GM12878 (cell line): Measurements from ENCODE around the gene PIP5KL1. TPM values are rescaled to one million over a fixed set of nuclear protein-coding genes. Genes with fewer than 3 reads are reported as not detected.

Experiments
- ATAC-seq: fragments of 200-7000 bp; cut with Tn5 transposase; 3 replicates; pipeline ENCODE4 v1.9.1; 2020; ENCODE audit warnings: mild to moderate bottlenecking, moderate library complexity
- Bru-seq: library from RNA; stranded (reverse); fragments of 400-500 nt; gene quantifications from one replicate; lab custom pipeline; 2021; lab: Mats Ljungman, UMichigan
- BruChase-seq, 2 experiments: library from RNA; stranded (reverse); fragments of 400-500 nt; gene quantifications; one replicate each; lab custom pipeline; 2021; lab: Mats Ljungman, UMichigan
- BruUV-seq: library from RNA; stranded (reverse); fragments of 400-500 nt; replicated peaks from 2 replicates; lab custom pipeline; 2021; lab: Mats Ljungman, UMichigan
- CTCF ChIA-PET: fragments of 300-600 bp; sonication (Branson Sonifier 250); formaldehyde crosslinking; extraction: SDS; loops from one replicate; lab custom pipeline; 2021; ENCODE audit warnings: inconsistent platforms; lab: Yijun Ruan, JAX
- POLR2A ChIA-PET: fragments of 350-600 bp; formaldehyde crosslinking; extraction: SDS; loops from one replicate; lab custom pipeline; 2021; ENCODE audit warnings: inconsistent platforms; lab: Charles Lee
- RAD21 ChIA-PET: fragments of 300-600 bp; sonication (Branson Sonifier 250); formaldehyde crosslinking; loops from one replicate; lab custom pipeline; 2023; ENCODE audit warnings: antibody characterized with exemption; ENCODE audit not compliant: unreplicated experiment; lab: Charles Lee
- SMC1A ChIA-PET: fragments of 300-600 bp; sonication (Branson Sonifier 250); formaldehyde crosslinking; loops from one replicate; lab custom pipeline; 2023; ENCODE audit not compliant: unreplicated experiment, uncharacterized antibody; lab: Charles Lee
- DNase-seq: peaks from one replicate; pipeline ENCODE4 v3.0.0-alpha.2; 2011; ENCODE audit warnings: low read depth, low spot score
- FAIRE-seq: peaks from 3 replicates; lab custom pipeline; 2011; peaks lifted over from hg19 to GRCh38; lab: Jason Lieb, UNC
- H2AFZ ChIP-seq: 2 replicates; pipeline ENCODE4 v1.6.0; 2011; ENCODE audit warnings: low read depth, low read length, control low read depth; ENCODE audit not compliant: control insufficient read depth
- H3K27ac ChIP-seq: 2 replicates; pipeline ENCODE4 v1.5.1; 2011; ENCODE audit warnings: control low read depth; ENCODE audit not compliant: control insufficient read depth, insufficient read depth
- H3K27me3 ChIP-seq, 2 experiments: replicated peaks in 1 of 2; 2 replicates each; pipeline versions ENCODE4 v1.6.0 to v1.6.1; 2011; ENCODE audit warnings: low read length in 1 of 2; ENCODE audit not compliant: control insufficient read depth in 2 of 2, insufficient read depth in 2 of 2
- H3K36me3 ChIP-seq, 2 experiments: 2 replicates each; pipeline ENCODE4 v1.5.1; 2011; ENCODE audit warnings: low read length in 1 of 2; ENCODE audit not compliant: control insufficient read depth in 2 of 2, insufficient read depth in 2 of 2
- H3K4me1 ChIP-seq: 2 replicates; pipeline ENCODE4 v1.6.1; 2011; ENCODE audit warnings: mild to moderate bottlenecking, low read length, moderate library complexity, mixed read lengths; ENCODE audit not compliant: control insufficient read depth, insufficient read depth
- H3K4me2 ChIP-seq: 2 replicates; pipeline ENCODE4 v1.6.0; 2011; ENCODE audit warnings: control low read depth; ENCODE audit not compliant: control insufficient read depth, insufficient read depth
- H3K4me3 ChIP-seq: fragments of 200-600 bp; sonication (generic); 2 replicates; pipeline ENCODE4 v1.5.1; 2016
- H3K79me2 ChIP-seq: 2 replicates; pipeline ENCODE4 v1.6.0; 2011; ENCODE audit warnings: low read length; ENCODE audit not compliant: control insufficient read depth, insufficient read depth
- H3K9ac ChIP-seq: 2 replicates; pipeline ENCODE4 v1.8.0; 2011; ENCODE audit warnings: low read length, control low read depth, mixed read lengths; ENCODE audit not compliant: control insufficient read depth, insufficient read depth
- H3K9me3 ChIP-seq: replicated peaks from 3 replicates; pipeline ENCODE4 v1.5.1; 2011; ENCODE audit warnings: mild to moderate bottlenecking, low read length; ENCODE audit not compliant: control insufficient read depth, insufficient read depth
- H4K20me1 ChIP-seq: 2 replicates; pipeline ENCODE4 v1.6.0; 2011; ENCODE audit not compliant: control insufficient read depth, insufficient read depth
- ASH2L ChIP-seq: fragments of 300-600, 200-600 bp; sonication (generic); IDR thresholded peaks from 2 replicates; pipeline ENCODE4 v1.6.1; 2017; ENCODE audit warnings: low read depth, mild to moderate bottlenecking, borderline replicate concordance
- CEBPB ChIP-seq, 2 experiments: fragments of 150-350 bp in 1 of 2; IDR thresholded peaks; 2 replicates each; pipeline ENCODE4 v1.6.1; 2012 to 2014; ENCODE audit warnings: low read depth in 2 of 2, low read length in 2 of 2, borderline replicate concordance in 1 of 2, inconsistent platforms in 1 of 2
- CHD2 ChIP-seq: IDR thresholded peaks from 2 replicates; pipeline ENCODE4 v1.6.1; 2011; ENCODE audit warnings: low read depth, low read length, improper control_type of control experiment, borderline replicate concordance
- CREB1 ChIP-seq: IDR thresholded peaks from 2 replicates; pipeline ENCODE4 v1.6.1; 2012; ENCODE audit warnings: low read depth, mild to moderate bottlenecking, inconsistent platforms
- EGR1 ChIP-seq, 2 experiments: IDR thresholded peaks; 1 replicate in 1 of 2; 2 replicates in 1 of 2; pipeline ENCODE4 v1.6.1; 2011 to 2012; ENCODE audit warnings: low read depth in 2 of 2, low read length in 2 of 2, borderline replicate concordance in 1 of 2, mild to moderate bottlenecking in 1 of 2, moderate library complexity in 1 of 2
- JUNB ChIP-seq: IDR thresholded peaks from 2 replicates; pipeline ENCODE4 v1.6.1; 2016; ENCODE audit warnings: antibody characterized with exemption, mild to moderate bottlenecking
- POLR2AphosphoS2 ChIP-seq: IDR thresholded peaks from 2 replicates; pipeline ENCODE4 v1.6.1; 2011; ENCODE audit warnings: low read depth, mild to moderate bottlenecking, low read length, improper control_type of control experiment, moderate library complexity
- SIX5 ChIP-seq: IDR thresholded peaks from 2 replicates; pipeline ENCODE4 v1.6.1; 2011; ENCODE audit warnings: mild to moderate bottlenecking, low read depth, low read length, moderate library complexity; ENCODE audit not compliant: severe bottlenecking
- TAF1 ChIP-seq: IDR thresholded peaks from 2 replicates; pipeline ENCODE4 v1.6.1; 2011; ENCODE audit warnings: mild to moderate bottlenecking, low read depth, low read length, borderline replicate concordance
- ZNF24 ChIP-seq: fragments of 450-650 bp; IDR thresholded peaks from 2 replicates; pipeline ENCODE4 v1.6.1; 2017; ENCODE audit warnings: antibody characterized with exemption, mild to moderate bottlenecking
- ZSCAN29 ChIP-seq: fragments of 450-650 bp; IDR thresholded peaks from 2 replicates; pipeline ENCODE4 v1.6.1; 2017; ENCODE audit warnings: mild to moderate bottlenecking, moderate library complexity
- whole genome bisulfite sequencing: methylation state at CpG from one replicate; pipeline ENCODE4 v1.1.6; 2016; ENCODE audit warnings: low lambda C conversion rate; ENCODE audit not compliant: insufficient replicate concordance, insufficient coverage; ENCODE audit errors: missing lambda C conversion rate; 5-methylcytosine and 5-hydroxymethylcytosine counted together
- in situ Hi-C: fragments of 300-500 bp; cut with MboI; formaldehyde crosslinking; loops from 9 replicates; pipeline ENCODE4 v1.14.3; 2018; ENCODE audit warnings: mixed read lengths
- intact Hi-C: fragments of 100-400 bp; cut with micrococcal nuclease; formaldehyde crosslinking; loops from one replicate; pipeline ENCODE4 v1.14.2; 2022; ENCODE audit not compliant: unreplicated experiment
- long read RNA-seq, 2 experiments: library from polyadenylated mRNA; unstranded; transcript quantifications; one replicate each; pipeline ENCODE4 v2.0.0, GENCODE V29; 2019 to 2020
- polyA minus RNA-seq, 3 experiments: library from RNA; depleted of rRNA, polyadenylated mRNA; stranded (reverse); fragments of >200 nt; gene quantifications; 2 replicates each; pipeline ENCODE4 v1.2.3, GENCODE V29; 2011
- polyA plus RNA-seq, 11 experiments: library from polyadenylated mRNA; depleted of rRNA in 4 of 11; unstranded in 6 of 11; stranded (reverse) in 5 of 11; fragments of >200 nt; fragmentation: Nextera tagmentation in 4 of 11; fragmentation: Illumina TruSeq in 1 of 11; extraction: Ambion mirVana in 4 of 11; extraction: Trizol in 1 of 11; gene quantifications; 1 replicate in 1 of 11; 2 replicates in 10 of 11; pipeline versions ENCODE4 v1.2.1 to v1.2.3, GENCODE V29; 2011 to 2016; ENCODE audit warnings: inconsistent platforms in 2 of 11, missing spikeins in 2 of 11, low read depth in 1 of 11
- total RNA-seq, 4 experiments: library from RNA; depleted of rRNA in 3 of 4; stranded (reverse); fragments of >200 nt in 3 of 4; fragmentation: Illumina TruSeq in 1 of 4; extraction: Trizol in 1 of 4; gene quantifications; 2 replicates each; pipeline versions ENCODE4 v1.2.1 to v1.2.3, GENCODE V29; 2013 to 2021
- TF ChIP-seq, protein P1 (sequence below): fragments of 450-650 bp; IDR thresholded peaks from 2 replicates; pipeline ENCODE4 v1.6.1; 2018; ENCODE audit warnings: mild to moderate bottlenecking, low read depth, moderate library complexity; ENCODE audit not compliant: partially characterized antibody

The PIP5KL1 gene, protein sequence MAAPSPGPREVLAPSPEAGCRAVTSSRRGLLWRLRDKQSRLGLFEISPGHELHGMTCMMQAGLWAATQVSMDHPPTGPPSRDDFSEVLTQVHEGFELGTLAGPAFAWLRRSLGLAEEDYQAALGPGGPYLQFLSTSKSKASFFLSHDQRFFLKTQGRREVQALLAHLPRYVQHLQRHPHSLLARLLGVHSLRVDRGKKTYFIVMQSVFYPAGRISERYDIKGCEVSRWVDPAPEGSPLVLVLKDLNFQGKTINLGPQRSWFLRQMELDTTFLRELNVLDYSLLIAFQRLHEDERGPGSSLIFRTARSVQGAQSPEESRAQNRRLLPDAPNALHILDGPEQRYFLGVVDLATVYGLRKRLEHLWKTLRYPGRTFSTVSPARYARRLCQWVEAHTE
- 1.9 and 2.0 TPM in 2 replicates for total RNA-seq (2013; cell fraction: nucleolus; rRNA removed)
- total RNA-seq (2014; rRNA removed) (0.40 TPM in 1 of 2 replicates, not detected in the other), total RNA-seq (2014; rRNA removed; fragmentation: Illumina TruSeq; extraction: Trizol) (0.14 and 0.22 TPM in 2 replicates), total RNA-seq (2021) (0.32 and 0.64 TPM in 2 replicates), polyA plus RNA-seq (2011; rRNA removed) (0.12 and 0.50 TPM in 2 replicates), polyA plus RNA-seq (2014; fragmentation: Illumina TruSeq; extraction: Trizol) (0.04 TPM in 1 of 2 replicates, not detected in the other), polyA plus RNA-seq (2014; fragmentation: Nextera tagmentation; extraction: Ambion mirVana) (not detected), polyA plus RNA-seq (2014; rRNA removed) (0.55 and 0.67 TPM in 2 replicates), polyA plus RNA-seq (2016; fragmentation: Nextera tagmentation; extraction: Ambion mirVana) (under 1 TPM; 0.11 to 0.47 TPM), polyA minus RNA-seq (2011; rRNA and poly(A)+ RNA removed) (0.10 TPM in 1 of 2 replicates, not detected in the other), Bru-seq, nascent RNA (percentile 39 among the genes with signal in this experiment), BruChase-seq, experiment 1, labeled RNA remaining after a 6-hour chase (percentile 43 among the genes with signal in this experiment), BruChase-seq, experiment 2, labeled RNA remaining after a 2-hour chase (percentile 43 among the genes with signal in this experiment)
- polyA plus RNA-seq (2011; ENCODE audit: low read depth): 0.41 TPM
- polyA plus RNA-seq (2011; cell fraction: cytosol; rRNA removed): 0.34 and 0.52 TPM in 2 replicates
- polyA plus RNA-seq (2011; cell fraction: nucleus; rRNA removed): 2.2 and 3.0 TPM in 2 replicates
- 0.60 and 1.1 TPM in 2 replicates for polyA plus RNA-seq (2012)
- polyA minus RNA-seq (2011; cell fraction: cytosol; rRNA and poly(A)+ RNA removed): not detected in 2 replicates
- 0.57 and 0.85 TPM in 2 replicates for polyA minus RNA-seq (2011; cell fraction: nucleus; rRNA and poly(A)+ RNA removed)
- long read RNA-seq, experiment 1: 0 reads
- long read RNA-seq, experiment 2: 0 reads

DNA sequence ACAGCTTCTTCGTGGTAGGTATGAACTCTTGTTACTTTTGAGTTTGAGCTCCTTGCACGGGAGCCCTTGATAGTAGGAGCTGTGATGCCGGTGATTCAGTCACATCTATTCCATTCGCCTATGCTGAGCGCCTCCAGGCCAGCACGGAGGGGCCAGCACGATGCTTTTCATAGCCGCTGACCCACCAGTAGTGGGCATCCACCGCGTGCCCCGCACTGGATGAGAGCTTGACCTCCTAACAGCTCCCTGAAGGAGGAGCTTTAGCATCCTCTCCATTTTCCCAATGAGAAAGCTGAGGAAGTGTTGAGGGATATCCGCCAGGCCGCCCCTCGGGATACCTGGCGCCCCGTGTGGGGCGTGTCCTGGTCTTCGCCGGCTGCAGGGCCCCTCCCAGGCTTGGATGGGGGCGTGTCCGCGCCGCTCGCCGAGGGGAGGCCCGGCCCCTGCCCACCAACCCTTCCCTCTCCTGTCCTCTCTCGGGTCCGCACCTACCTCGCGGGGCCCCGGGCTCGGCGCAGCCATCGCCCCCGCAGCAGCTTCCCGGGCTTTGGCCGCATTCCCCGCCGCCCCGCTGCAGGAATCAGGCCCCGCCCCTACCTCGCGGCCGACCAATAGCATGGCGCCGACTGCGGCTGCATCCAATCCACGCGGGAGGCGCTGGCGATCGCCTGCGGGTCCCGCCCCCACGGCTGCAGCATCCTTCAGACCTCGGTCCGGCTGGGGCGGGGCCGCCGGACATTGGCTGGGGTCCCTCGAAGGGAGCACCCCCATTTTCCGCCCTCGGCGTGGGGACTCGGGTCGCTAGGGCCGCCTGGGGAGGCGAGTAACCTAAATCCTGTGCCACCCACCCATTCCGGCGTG is at the start of gene PIP5KL1:
Gene PIP5KL1, minus strand, starts transcription at position 547 of the 861 bp plus-strand sequence. Its CDS starts 25 bp downstream, at position 522.
- ChIA-PET SMC1A (interaction anchor here (0.7 to 0.8 kb wide), 2 partner anchors 9 to 13 kb away, joined by 3 to 4 read pairs; partner anchors contain the start of gene ST6GALNAC4), CTCF (interaction anchor here (0.8 to 3.2 kb wide), 6 partner anchors 9 to 195 kb away, joined by 3 to 19 read pairs (median 4); partner anchors contain the start of gene TOR2A), RAD21 (interaction anchor here (0.5 to 1.6 kb wide), 6 partner anchors 9 to 196 kb away, joined by 3 to 4 read pairs (median 4); partner anchors contain the start of genes ST6GALNAC4 and TOR2A), POLR2A (interaction anchor here (0.5 to 1.2 kb wide), 2 partner anchors 14 to 971 kb away, joined by 3 to 5 read pairs; partner anchors contain the start of gene ST6GALNAC4)
- peak within 1 kb of the TSS; percentile 51; the same call in 1 of the 2 replicates for H3K9ac ChIP-seq
- peaks cover 2% of the 10 kb centered on the region; the same call in 1 of the 2 replicates for H4K20me1 ChIP-seq
- in situ Hi-C loops: no loop called here
- DNase-seq: no peak
- H3K27me3 ChIP-seq: peaks cover 2 to 4% of the 10 kb centered on the region in 2 experiments; a peak in 3 of 4 replicates
- no TSS peak for BruUV-seq
- H3K4me2 ChIP-seq: peak within 1 kb of the TSS; percentile 96
- no peak for FAIRE-seq
- WGBS: 1% methylated on average over 54 of the region's 70 CpGs
- peaks cover 21% of the 10 kb centered on the region for H3K4me1 ChIP-seq
- peak within 1 kb of the TSS; percentile 61 for H2AFZ ChIP-seq
- peaks cover 3% of the 10 kb centered on the region; the same call in 1 of the 2 replicates for H3K79me2 ChIP-seq
- no peak within 1 kb of the TSS for H3K27ac ChIP-seq
- ATAC-seq: peak; percentile 93
- H3K9me3 ChIP-seq: no peaks in the 10 kb centered on the region
- peaks cover 0 to 2% of the 10 kb centered on the region in 2 experiments; a peak in 2 of 4 replicates for H3K36me3 ChIP-seq
- H3K4me3 ChIP-seq: peak within 1 kb of the TSS; percentile 65
- intact Hi-C loops: no loop called here
- TF ChIP-seq EGR1 (IDR thresholded peaks at IDR 0.05; ENCODE audit: borderline replicate concordance in 1 of 2, low read depth in 2 of 2, low read length in 2 of 2): 0 out of 3 replicates have a peak, but pooled peaks of 1 of the 2 experiments have one; percentile 5
- no peak for TF ChIP-seq JUNB
- TF ChIP-seq, protein P1, sequence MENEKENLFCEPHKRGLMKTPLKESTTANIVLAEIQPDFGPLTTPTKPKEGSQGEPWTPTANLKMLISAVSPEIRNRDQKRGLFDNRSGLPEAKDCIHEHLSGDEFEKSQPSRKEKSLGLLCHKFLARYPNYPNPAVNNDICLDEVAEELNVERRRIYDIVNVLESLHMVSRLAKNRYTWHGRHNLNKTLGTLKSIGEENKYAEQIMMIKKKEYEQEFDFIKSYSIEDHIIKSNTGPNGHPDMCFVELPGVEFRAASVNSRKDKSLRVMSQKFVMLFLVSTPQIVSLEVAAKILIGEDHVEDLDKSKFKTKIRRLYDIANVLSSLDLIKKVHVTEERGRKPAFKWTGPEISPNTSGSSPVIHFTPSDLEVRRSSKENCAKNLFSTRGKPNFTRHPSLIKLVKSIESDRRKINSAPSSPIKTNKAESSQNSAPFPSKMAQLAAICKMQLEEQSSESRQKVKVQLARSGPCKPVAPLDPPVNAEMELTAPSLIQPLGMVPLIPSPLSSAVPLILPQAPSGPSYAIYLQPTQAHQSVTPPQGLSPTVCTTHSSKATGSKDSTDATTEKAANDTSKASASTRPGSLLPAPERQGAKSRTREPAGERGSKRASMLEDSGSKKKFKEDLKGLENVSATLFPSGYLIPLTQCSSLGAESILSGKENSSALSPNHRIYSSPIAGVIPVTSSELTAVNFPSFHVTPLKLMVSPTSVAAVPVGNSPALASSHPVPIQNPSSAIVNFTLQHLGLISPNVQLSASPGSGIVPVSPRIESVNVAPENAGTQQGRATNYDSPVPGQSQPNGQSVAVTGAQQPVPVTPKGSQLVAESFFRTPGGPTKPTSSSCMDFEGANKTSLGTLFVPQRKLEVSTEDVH: no peak
- TF ChIP-seq TAF1: no peak
- no peak for TF ChIP-seq ZSCAN29
- peak; percentile 77; the same call in 1 of the 2 replicates for TF ChIP-seq CHD2
- TF ChIP-seq ZNF24: no peak
- peak; percentile 49; the same call in 1 of the 2 replicates for TF ChIP-seq POLR2AphosphoS2
- no peak for TF ChIP-seq SIX5
- no peak for TF ChIP-seq CEBPB (IDR thresholded peaks at IDR 0.05; ENCODE audit: borderline replicate concordance in 1 of 2, low read depth in 2 of 2, low read length in 2 of 2)
- TF ChIP-seq ASH2L: no peak
- 0 out of 2 replicates have a peak, but pooled peaks have one; percentile 11 for TF ChIP-seq CREB1
